Heart left ventricle (tissue), 16 donors: ENCODE measurements around the gene GPR153. TPM values are rescaled to one million over a fixed set of nuclear protein-coding genes. Genes with fewer than 3 reads are reported as not detected.
A peak's percentile ranks its signal among the peaks of the same experiment; 100 is the strongest.

ENCODE experiments used
- ATAC-seq, 4 donors: fragments of 200-7000 bp; cut with Tn5 transposase; one replicate each; pipeline ENCODE4 v1.9.1; 2020 to 2022; ENCODE audit warnings: moderate library complexity in 4 of 4, mild to moderate bottlenecking in 3 of 4, moderate number of reproducible peaks in 1 of 4
- DNase-seq, 5 donors: peaks; one replicate each; pipeline ENCODE4 v3.0.0-alpha.2; 2020
- H3K27ac ChIP-seq, 12 donors: fragments of 200-600 bp; sonication (generic) in 4 of 12; one replicate each; pipeline versions ENCODE4 v1.5.0 to v1.8.0; 2016 to 2022; ENCODE audit warnings: mild to moderate bottlenecking in 2 of 12
- H3K27me3 ChIP-seq, 9 donors: fragments of 200-600 bp; sonication (generic) in 2 of 9; one replicate each; pipeline versions ENCODE4 v1.5.1 to v1.8.0; 2016 to 2022; ENCODE audit warnings: mild to moderate bottlenecking in 3 of 9
- H3K36me3 ChIP-seq, 9 donors: fragments of 200-600 bp; sonication (generic) in 2 of 9; one replicate each; pipeline versions ENCODE4 v1.5.0 to v1.8.0; 2018 to 2022; ENCODE audit warnings: mild to moderate bottlenecking in 2 of 9
- H3K4me1 ChIP-seq, 12 donors: fragments of 200-600 bp; sonication (generic) in 4 of 12; one replicate each; pipeline versions ENCODE4 v1.5.0 to v1.8.0; 2016 to 2022; ENCODE audit warnings: mild to moderate bottlenecking in 3 of 12
- H3K4me3 ChIP-seq, 12 donors: fragments of 200-600 bp; sonication (generic) in 4 of 12; one replicate each; pipeline versions ENCODE4 v1.5.0 to v1.8.0; 2017 to 2022; ENCODE audit warnings: mild to moderate bottlenecking in 9 of 12, moderate library complexity in 4 of 12
- H3K9me3 ChIP-seq, 12 donors: fragments of 200-600 bp; sonication (generic) in 4 of 12; one replicate each; pipeline versions ENCODE4 v1.5.0 to v1.8.0; 2016 to 2022; ENCODE audit warnings: mild to moderate bottlenecking in 1 of 12
- CTCF ChIP-seq, 12 donors: fragments of 200-600 bp; sonication (generic) in 4 of 12; IDR thresholded peaks; one replicate each; pipeline versions ENCODE4 v1.5.0 to v1.8.0; 2018 to 2022; ENCODE audit warnings: antibody characterized with exemption in 12 of 12, mild to moderate bottlenecking in 5 of 12
- POLR2A ChIP-seq, 2 donors: fragments of 450-650 bp; IDR thresholded peaks; one replicate each; pipeline ENCODE4 v1.6.1; 2017; ENCODE audit warnings: antibody characterized with exemption in 2 of 2, mild to moderate bottlenecking in 2 of 2, moderate library complexity in 2 of 2
- WGBS, 4 donors: extraction: QIAGEN DNeasy Blood & Tissue Kit in 2 of 4; methylation state at CpG; one replicate each; pipeline versions ENCODE4 v1.1.5 to v1.1.7; 2013 to 2018; 5-methylcytosine and 5-hydroxymethylcytosine counted together
- intact Hi-C, 10 donors: fragments of 100-400 bp; cut with DNase I; formaldehyde crosslinking; loops; one replicate each; pipeline versions ENCODE4 v1.11.1 to v1.14.2; 2022
- polyA plus RNA-seq, 2 donors: library from polyadenylated mRNA; stranded (reverse); fragments of 200-250 nt; gene quantifications; one replicate each; pipeline ENCODE4 v1.2.3, GENCODE V29; 2013
- total RNA-seq, 9 donors: library from RNA; depleted of rRNA in 2 of 9; stranded (reverse); fragments of >200 nt in 2 of 9; fragmentation: NEBNext Ultra II Directional in 3 of 9; extraction: Animal tissue kit (Norgen Biotek cat#: 25700) in 3 of 9; gene quantifications; one replicate each; pipeline versions ENCODE4 v1.1.0 to v1.2.4, GENCODE V29; 2016 to 2023
- donor health status: ischemic (EF 13 %, LVEDD 7.1; RV severe dilation, severe dysfunction).
- donor health status: healthy with polysubstance abuse.
- donor health status: DM: no; HTN: yes; CAD: no.
- donor health status: DM: no; HTN: no; CAD: no.
- donor health status: ischemic (EF 25% LVEDD 6.9; RV normal size, moderate dysfunction).
- donor health status: ischemic (EF 25% LVEDD 5.7; RV mildly dilated, moderate dysfunction).
- donor health status: healthy.
- donor health status: DM: yes; HTN: yes; CAD: no.
- donor health status: ischemic (EF 35%, LVEDD 5.7; RV mildly dilated, moderate dysfunction).
- donor health status: nonischemic (EF 11% LVEDD 7.7; RV severe dilation, severe dysfunction).
- donor health status: DM: yes; HTN: yes; CAD: no.
- donor health status: PGD.
- donor health status: ischemic (EF 29% LVEDD 5.4; RV normal size, mild dysfunction).
- donor health status: nonischemic (EF 23%, LVEDD 6.1; RV moderate dilation, normal function).

GPR153 gene
- total and polyA plus RNA-seq, 11 donors, result 2.7 to 30.0 (median 4.7) TPM

GRCh38 chr1:6207921-6208320 lies 53.0 kb downstream of the GPR153 start:
- WGBS, 4 donors, result 44 to 64% (median 58%) methylated on average over 10 of the region's 10 CpGs
- DNase-seq (no peak), ATAC-seq (no peak)
- peaks cover 0 to 57% (median 44%) of the 10 kb centered on the region in 12 donors for H3K4me1 ChIP-seq
- H3K36me3 ChIP-seq, result peaks cover 0 to 30% (median 17%) of the 10 kb centered on the region in 9 donors
- H3K27me3 ChIP-seq, result peaks cover 0 to 34% (median 0%) of the 10 kb centered on the region in 9 donors
- peak overlapping the region in 6 of 12 donors; percentile 31 to 80 (median 70) for H3K4me3 ChIP-seq
- no peaks in the 10 kb centered on the region for H3K9me3 ChIP-seq
- TF ChIP-seq CTCF (IDR thresholded peaks at IDR 0.05) (no peak), POLR2A (IDR thresholded peaks at IDR 0.05) (no peak)
- intact Hi-C loops, result loop anchor here in 4 of 10 donors (2.0 to 10.0 kb wide), 3 partner anchors 15 to 153 kb away; partner anchors contain the start of gene HES3 (in 3 of the 4)
- H3K27ac ChIP-seq, result peak overlapping the region in 7 of 12 donors; percentile 41 to 99 (median 92)

- Histone ChIP-seq H3K27ac (peak overlapping the region in 11 of 12 donors; percentile 86 to 99 (median 92)), H3K4me3 (peak overlapping the region; percentile 47 to 80 (median 68)), H3K36me3 (peaks cover 0 to 25% (median 14%) of the 10 kb centered on the region in 9 donors), H3K4me1 (peaks cover 0 to 57% (median 44%) of the 10 kb centered on the region in 12 donors), H3K27me3 (peaks cover 0 to 34% (median 0%) of the 10 kb centered on the region in 9 donors), H3K9me3 (no peaks in the 10 kb centered on the region)
- peak in 2 of 5 donors; percentile 48 to 62 for DNase-seq
- WGBS, 4 donors, result 46 to 78% (median 69%) methylated on average over 11 to 19 of the region's 19 CpGs
- intact Hi-C loops, result loop anchor here in 3 of 10 donors (5.0 to 10.0 kb wide), 2 partner anchors 35 to 152 kb away; partner anchors contain the start of gene HES3 (in 3 of the 3)
- TF ChIP-seq POLR2A (IDR thresholded peaks at IDR 0.05) (no peak), CTCF (IDR thresholded peaks at IDR 0.05) (no peak)
- peak; percentile 37 to 53 (median 42) for ATAC-seq
Observed at GRCh38 chr1:6207075-6207885, 53.6 kb downstream of the GPR153 start.

- Histone ChIP-seq H3K36me3 (peaks cover 0 to 17% (median 9%) of the 10 kb centered on the region in 9 donors), H3K4me3 (peak overlapping the region; percentile 47 to 80 (median 68)), H3K9me3 (no peaks in the 10 kb centered on the region), H3K4me1 (peaks cover 0 to 57% (median 44%) of the 10 kb centered on the region in 12 donors), H3K27ac (peak overlapping the region; percentile 86 to 99 (median 92)), H3K27me3 (peaks cover 0 to 34% (median 0%) of the 10 kb centered on the region in 9 donors)
- peak in 2 of 4 donors; percentile 0 for ATAC-seq
- peak in 1 of 5 donors; percentile 37 for DNase-seq
- 13 to 65% (median 25%) methylated on average over 20 to 25 of the region's 25 CpGs for WGBS, 4 donors
- no peak for TF ChIP-seq POLR2A (IDR thresholded peaks at IDR 0.05)
- TF ChIP-seq CTCF (IDR thresholded peaks at IDR 0.05), result no peak
- intact Hi-C loops, result loop anchor here in 3 of 10 donors (5.0 to 10.0 kb wide), 2 partner anchors 36 to 152 kb away; partner anchors contain the start of gene HES3 (in 3 of the 3)
Observed at GRCh38 chr1:6206520-6206855, 54.4 kb downstream of the GPR153 start.
